ENCODE measurements around the gene ZCCHC14. TPM values are rescaled to one million over a fixed set of nuclear protein-coding genes. Genes with fewer than 3 reads are reported as not detected.

ZCCHC14 gene
- 44.8 and 47.7 TPM in 2 replicates for total RNA-seq
- long read RNA-seq, partial matches to known transcripts = 10 of 30 reads
- long read RNA-seq, other reads (novel, unspliced or antisense) = 20 of 30 reads

DNA sequence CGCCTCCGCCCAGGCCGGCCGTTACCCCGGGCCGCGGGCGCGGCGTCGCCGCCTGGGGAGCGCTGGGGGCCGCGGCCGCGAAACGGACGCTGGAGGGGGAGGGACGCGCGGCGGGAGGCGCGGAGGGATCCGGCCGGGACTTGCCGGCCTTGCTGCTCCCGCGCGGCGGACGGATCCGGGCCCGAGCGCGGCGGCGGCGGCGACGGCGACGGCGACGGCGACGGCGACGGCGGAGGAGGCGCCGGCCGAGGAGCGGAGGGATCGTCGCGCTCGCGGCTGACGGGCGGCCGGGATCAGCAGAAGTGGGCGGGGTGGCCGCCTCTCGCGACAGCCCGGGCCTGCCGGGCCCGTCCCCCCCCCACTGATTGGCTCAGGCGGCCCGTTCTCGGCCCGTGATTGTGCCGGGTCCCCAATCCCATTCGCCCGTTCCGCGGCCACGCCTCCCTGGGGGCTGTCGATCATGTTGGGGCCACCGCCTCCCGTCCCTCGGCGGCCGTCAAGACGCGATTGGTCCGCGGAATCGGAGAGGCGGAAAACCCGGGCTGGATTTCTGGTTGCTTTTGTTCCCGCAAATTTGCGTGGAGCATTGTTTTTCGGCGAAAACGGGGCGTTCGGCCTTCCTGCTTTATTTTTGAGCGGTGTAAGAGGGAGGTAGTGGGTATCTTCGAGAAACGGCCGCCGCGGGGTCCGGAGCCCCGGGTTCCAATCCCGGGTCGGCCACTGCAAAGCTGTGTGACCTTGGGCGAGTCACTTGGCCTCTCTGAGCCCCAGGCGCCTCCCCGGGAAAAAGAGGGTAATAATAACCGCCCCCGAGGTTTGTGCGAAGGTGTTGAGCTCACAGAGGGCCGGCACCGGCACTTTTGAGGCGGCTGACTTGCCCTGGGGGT is at the start of gene ZCCHC14:
Gene ZCCHC14, minus strand, starts transcription at position 304 of the 887 bp plus-strand sequence. CDS start 786 bp downstream, outside the sequence.
- no peaks in the 10 kb centered on the region for H3K9me3 Mint-ChIP-seq (ENCODE audit: unreplicated experiment)
- H3K27me3 Mint-ChIP-seq (ENCODE audit: unreplicated experiment) = no peaks in the 10 kb centered on the region
- H3K4me3 Mint-ChIP-seq (ENCODE audit: unreplicated experiment) = peak within 1 kb of the TSS; percentile 82
- H3K36me3 Mint-ChIP-seq (ENCODE audit: unreplicated experiment) = peaks cover 2% of the 10 kb centered on the region
- peak within 1 kb of the TSS; percentile 79 for H3K27ac Mint-ChIP-seq (ENCODE audit: unreplicated experiment)
- peaks cover 42% of the 10 kb centered on the region for H3K4me1 Mint-ChIP-seq (ENCODE audit: unreplicated experiment)
- TF ChIP-seq CTCF (IDR thresholded peaks at IDR 0.05) = no peak
- peak; percentile 100 for DNase-seq (ENCODE audit: extremely low spot score, unreplicated experiment)

DNA sequence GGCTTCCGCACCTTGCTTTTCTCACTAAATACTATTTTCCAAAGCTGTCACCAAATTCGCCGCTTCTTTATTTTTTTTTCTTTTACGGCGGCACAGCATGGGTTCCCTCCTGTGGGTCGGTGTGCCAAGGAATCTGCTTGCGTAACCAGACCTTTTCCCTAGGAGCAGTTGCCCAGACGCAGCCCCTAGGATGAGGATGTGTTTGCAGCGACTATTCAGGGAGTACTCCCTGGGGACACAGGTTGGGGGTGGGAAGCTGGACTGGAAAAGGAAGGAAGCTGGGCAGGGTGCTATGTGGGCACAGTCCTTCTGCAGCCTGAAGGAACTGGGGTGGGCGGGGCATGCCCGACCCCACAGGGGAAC is 49.0 kb upstream of the ZCCHC14 start:
- no peak for TF ChIP-seq CTCF (IDR thresholded peaks at IDR 0.05)
- Mint-ChIP-seq H3K9me3 (ENCODE audit: unreplicated experiment) (peaks cover 4% of the 10 kb centered on the region), H3K4me1 (ENCODE audit: unreplicated experiment) (peaks cover 57% of the 10 kb centered on the region), H3K27ac (ENCODE audit: unreplicated experiment) (peak overlapping the region; percentile 76), H3K27me3 (ENCODE audit: unreplicated experiment) (no peaks in the 10 kb centered on the region), H3K4me3 (ENCODE audit: unreplicated experiment) (peak overlapping the region; percentile 40), H3K36me3 (ENCODE audit: unreplicated experiment) (peaks cover 4% of the 10 kb centered on the region)
- no peak for DNase-seq (ENCODE audit: extremely low spot score, unreplicated experiment)

DNA sequence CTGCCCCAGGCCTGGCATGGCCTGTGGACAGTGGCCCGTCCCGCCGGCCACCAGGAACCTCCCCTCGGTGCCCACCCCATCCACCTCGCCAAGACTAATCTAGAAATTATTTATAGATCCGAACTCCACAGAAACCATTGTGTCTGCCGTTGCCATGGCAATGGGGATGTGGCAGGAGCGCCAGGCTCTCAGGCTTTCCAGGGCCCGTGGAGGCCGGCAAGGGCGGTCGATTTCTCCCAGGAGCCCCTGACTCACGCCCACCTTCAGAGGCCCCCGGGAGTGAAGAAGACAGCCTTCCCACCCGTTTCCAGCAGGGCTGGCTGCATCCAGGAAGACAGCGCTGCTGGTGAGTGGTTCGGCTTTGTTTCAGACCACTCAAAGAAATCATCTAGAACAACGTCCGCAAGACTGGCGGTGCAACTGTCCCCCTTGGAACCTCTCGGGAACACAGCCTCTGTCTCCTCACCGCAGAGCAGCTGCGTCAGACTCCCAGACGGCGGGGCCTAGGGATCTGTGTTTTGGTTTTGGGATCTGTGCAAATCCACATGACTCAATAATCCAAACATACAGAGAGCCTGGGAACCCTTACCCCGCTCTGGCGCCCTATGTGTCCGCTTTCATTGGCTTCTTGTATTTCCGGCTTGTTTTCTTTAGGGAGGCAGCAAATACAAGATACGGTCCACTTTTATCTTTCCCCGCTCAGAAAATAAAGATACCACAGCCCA is 48.5 kb upstream of the ZCCHC14 start:
- Mint-ChIP-seq H3K4me1 (ENCODE audit: unreplicated experiment) (peaks cover 59% of the 10 kb centered on the region), H3K4me3 (ENCODE audit: unreplicated experiment) (peak overlapping the region; percentile 40), H3K27ac (ENCODE audit: unreplicated experiment) (peak overlapping the region; percentile 76), H3K36me3 (ENCODE audit: unreplicated experiment) (peaks cover 1% of the 10 kb centered on the region), H3K27me3 (ENCODE audit: unreplicated experiment) (no peaks in the 10 kb centered on the region), H3K9me3 (ENCODE audit: unreplicated experiment) (peaks cover 4% of the 10 kb centered on the region)
- TF ChIP-seq CTCF (IDR thresholded peaks at IDR 0.05) = no peak
- DNase-seq (ENCODE audit: extremely low spot score, unreplicated experiment) = no peak

- H3K9me3 Mint-ChIP-seq (ENCODE audit: unreplicated experiment) = peaks cover 6% of the 10 kb centered on the region
- no peak for TF ChIP-seq CTCF (IDR thresholded peaks at IDR 0.05)
- peaks cover 64% of the 10 kb centered on the region for H3K4me1 Mint-ChIP-seq (ENCODE audit: unreplicated experiment)
- no peaks in the 10 kb centered on the region for H3K27me3 Mint-ChIP-seq (ENCODE audit: unreplicated experiment)
- no peak for DNase-seq (ENCODE audit: extremely low spot score, unreplicated experiment)
- H3K36me3 Mint-ChIP-seq (ENCODE audit: unreplicated experiment) = peaks cover 1% of the 10 kb centered on the region
- peak overlapping the region; percentile 91 for H3K27ac Mint-ChIP-seq (ENCODE audit: unreplicated experiment)
- H3K4me3 Mint-ChIP-seq (ENCODE audit: unreplicated experiment) = peak overlapping the region; percentile 55
These were observed 48.0 kb upstream of the ZCCHC14 start for GRCh38 chr16:87540897-87541146.

Data from osteocyte (in vitro differentiated cells).